Bronchial epithelial cell (primary cell): ENCODE measurements around the gene DNHD1. TPM values are rescaled to one million over a fixed set of nuclear protein-coding genes. Genes with fewer than 3 reads are reported as not detected.

Source experiments
- DNase-seq: peaks from one replicate; pipeline ENCODE4 v3.0.0-alpha.2; 2010; ENCODE audit warnings: low read depth
- FAIRE-seq: peaks from 2 replicates; lab custom pipeline; 2011; peaks lifted over from hg19 to GRCh38; lab: Jason Lieb, UNC
- H3K27me3 ChIP-seq: 2 replicates; pipeline ENCODE4 v1.5.1; 2011; ENCODE audit warnings: low read length; ENCODE audit not compliant: control insufficient read depth, insufficient read depth
- H3K36me3 ChIP-seq: 2 replicates; pipeline ENCODE4 v1.5.1; 2011; ENCODE audit warnings: low read length; ENCODE audit not compliant: control insufficient read depth, insufficient read depth
- H3K4me3 ChIP-seq: 2 replicates; pipeline ENCODE4 v1.5.1; 2011; ENCODE audit warnings: mild to moderate bottlenecking, low read depth, low read length, control low read depth
- CTCF ChIP-seq: IDR thresholded peaks from 2 replicates; pipeline ENCODE4 v1.5.1; 2011; ENCODE audit warnings: mild to moderate bottlenecking, moderate library complexity, low read length, control low read depth, inconsistent platforms; ENCODE audit not compliant: insufficient read depth, severe bottlenecking
- total RNA-seq: library from RNA; depleted of rRNA; stranded (reverse); fragments of >200 nt; gene quantifications from 2 replicates; pipeline ENCODE4 v1.2.1, GENCODE V29; 2014

Gene DNHD1
- total RNA-seq, 1 donor from 2014 or later, result 4.5 TPM

- no peaks in the 10 kb centered on the region for H3K27me3 ChIP-seq
- no peak for TF ChIP-seq CTCF
- DNase-seq (no peak), FAIRE-seq (no peak)
- H3K4me3 ChIP-seq, result no peak overlapping the region
- peaks cover 12% of the 10 kb centered on the region for H3K36me3 ChIP-seq
Observed at GRCh38 chr11:6456361-6457073, 40.6 kb upstream of the DNHD1 start.

GRCh38 chr11:6457581-6458320 is 39.3 kb upstream of the DNHD1 start:
- Histone ChIP-seq H3K27me3 (no peaks in the 10 kb centered on the region), H3K36me3 (peaks cover 12% of the 10 kb centered on the region), H3K4me3 (no peak overlapping the region)
- no peak for TF ChIP-seq CTCF
- no peak for DNase-seq
- FAIRE-seq, result no peak

GRCh38 chr11:6458352-6459098 is 38.6 kb upstream of the DNHD1 start:
- Histone ChIP-seq H3K4me3 (no peak overlapping the region), H3K36me3 (peaks cover 12% of the 10 kb centered on the region), H3K27me3 (no peaks in the 10 kb centered on the region)
- FAIRE-seq, result no peak
- DNase-seq, result no peak
- TF ChIP-seq CTCF, result no peak

GRCh38 chr11:6459099-6459450 is 38.0 kb upstream of the DNHD1 start:
- H3K27me3 ChIP-seq, result no peaks in the 10 kb centered on the region
- no peak for FAIRE-seq
- TF ChIP-seq CTCF, result no peak
- no peak overlapping the region for H3K4me3 ChIP-seq
- DNase-seq, result no peak
- H3K36me3 ChIP-seq, result peaks cover 13% of the 10 kb centered on the region

GRCh38 chr11:6468712-6469495 is 28.2 kb upstream of the DNHD1 start:
- H3K4me3 ChIP-seq, result no peak overlapping the region
- H3K36me3 ChIP-seq, result peaks cover 2% of the 10 kb centered on the region
- TF ChIP-seq CTCF, result no peak
- peak; percentile 89 for DNase-seq
- H3K27me3 ChIP-seq, result no peaks in the 10 kb centered on the region
- FAIRE-seq, result no peak
